AG09309 (cell line): ENCODE results near the gene TPPP.

Source experiments
- DNase-seq: peaks from one replicate; pipeline ENCODE4 v3.0.0-alpha.2; 2010; ENCODE audit warnings: low read depth
- H3K4me3 ChIP-seq: 2 replicates; pipeline ENCODE4 v1.5.1; 2011; ENCODE audit warnings: mild to moderate bottlenecking, low read depth, low read length, moderate library complexity; ENCODE audit not compliant: control insufficient read depth
- CTCF ChIP-seq: IDR thresholded peaks from 2 replicates; pipeline ENCODE4 v1.5.1; 2011; ENCODE audit warnings: mild to moderate bottlenecking, low read depth, low read length, inconsistent platforms; ENCODE audit not compliant: insufficient read depth, control insufficient read depth; ENCODE audit errors: missing control alignments

Gene TPPP

GRCh38 chr5:652023-652515, 41.1 kb downstream of the TPPP start:
- no peak for DNase-seq

DNA sequence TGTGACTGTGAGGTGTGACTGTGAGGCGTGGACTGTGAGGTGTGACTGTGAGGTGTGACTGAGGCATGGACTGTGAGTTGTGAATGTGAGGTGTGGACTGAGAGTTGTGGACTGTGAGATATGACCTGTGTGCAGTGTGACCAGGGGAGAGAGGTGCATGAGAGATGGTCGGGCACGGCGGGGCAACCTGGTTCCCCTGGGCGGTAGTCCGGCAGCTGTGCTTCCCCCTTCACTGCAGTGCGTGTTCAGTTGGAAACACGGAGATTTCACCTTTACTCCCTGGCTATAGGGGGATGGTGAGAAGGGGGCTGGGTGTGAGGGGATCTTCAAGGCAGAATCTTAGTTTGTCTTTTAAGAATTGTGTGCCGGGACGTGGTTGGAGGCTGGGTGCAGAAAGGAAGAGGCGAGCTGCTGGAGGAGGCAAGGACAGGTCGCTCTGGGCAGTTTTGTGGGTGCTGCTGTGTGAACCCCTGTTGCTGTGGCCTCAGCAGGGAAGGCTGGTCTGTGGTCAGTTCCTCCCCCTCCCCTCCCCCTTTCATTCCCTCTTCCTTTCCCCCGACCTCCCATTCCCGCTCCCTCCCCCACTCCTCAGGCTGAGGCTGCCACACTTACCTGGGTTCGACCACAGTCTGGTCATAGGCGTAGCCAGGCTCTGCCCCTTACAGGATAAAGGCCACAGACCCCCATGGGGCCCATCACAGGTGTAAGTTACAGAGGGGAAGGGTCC, 41.7 kb downstream of the TPPP start:
- TF ChIP-seq CTCF = no peak
- DNase-seq = no peak

More at GRCh38 chr5:652023-652515, 41.1 kb downstream of the TPPP start:
- no peak overlapping the region for H3K4me3 ChIP-seq
- TF ChIP-seq CTCF = no peak

DNA sequence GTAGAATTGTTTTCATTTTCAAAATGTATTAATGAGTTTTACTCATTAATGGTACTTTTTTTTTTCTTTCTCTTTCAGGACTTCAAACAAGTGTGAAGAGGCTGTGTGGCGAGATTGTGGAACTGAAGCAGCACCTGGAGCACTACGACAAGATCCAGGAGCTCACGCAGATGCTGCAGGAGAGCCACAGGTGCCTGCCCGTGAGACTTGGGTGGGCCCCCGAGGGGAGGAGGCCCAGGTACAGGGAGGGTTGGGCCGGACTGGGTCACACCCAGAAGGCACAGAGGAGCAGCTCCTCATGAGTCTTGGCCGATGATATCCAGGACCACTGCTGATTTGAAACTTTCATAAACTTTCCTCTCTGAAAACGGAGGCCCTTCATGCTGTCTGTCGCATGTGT, 45.4 kb downstream of the TPPP start:
- no peak overlapping the region for H3K4me3 ChIP-seq
- no peak for DNase-seq
- TF ChIP-seq CTCF = no peak

More for the DNA sequence above, 41.7 kb downstream of the TPPP start:
- no peak overlapping the region for H3K4me3 ChIP-seq

GRCh38 chr5:647311-647710, 45.8 kb downstream of the TPPP start:
- no peak overlapping the region for H3K4me3 ChIP-seq
- DNase-seq = no peak
- no peak for TF ChIP-seq CTCF

- no peak for TF ChIP-seq CTCF
- no peak overlapping the region for H3K4me3 ChIP-seq
- no peak for DNase-seq
Measured at GRCh38 chr5:646396-647201, 46.6 kb downstream of the TPPP start.

GRCh38 chr5:645421-645820, 47.7 kb downstream of the TPPP start:
- no peak for DNase-seq
- TF ChIP-seq CTCF = no peak
- no peak overlapping the region for H3K4me3 ChIP-seq
